ENCODE data around the gene FCGR1A. TPM values are rescaled to one million over a fixed set of nuclear protein-coding genes. Genes with fewer than 3 reads are reported as not detected.
"Not testable (repeated sequence)": the region's sequence is repeated elsewhere in the genome, so short reads cannot be mapped to it uniquely, and the experiment has no call there.

FCGR1A gene
- total RNA-seq, 2 donors from 2014 or later = 5.6 to 11.2 TPM

DNA sequence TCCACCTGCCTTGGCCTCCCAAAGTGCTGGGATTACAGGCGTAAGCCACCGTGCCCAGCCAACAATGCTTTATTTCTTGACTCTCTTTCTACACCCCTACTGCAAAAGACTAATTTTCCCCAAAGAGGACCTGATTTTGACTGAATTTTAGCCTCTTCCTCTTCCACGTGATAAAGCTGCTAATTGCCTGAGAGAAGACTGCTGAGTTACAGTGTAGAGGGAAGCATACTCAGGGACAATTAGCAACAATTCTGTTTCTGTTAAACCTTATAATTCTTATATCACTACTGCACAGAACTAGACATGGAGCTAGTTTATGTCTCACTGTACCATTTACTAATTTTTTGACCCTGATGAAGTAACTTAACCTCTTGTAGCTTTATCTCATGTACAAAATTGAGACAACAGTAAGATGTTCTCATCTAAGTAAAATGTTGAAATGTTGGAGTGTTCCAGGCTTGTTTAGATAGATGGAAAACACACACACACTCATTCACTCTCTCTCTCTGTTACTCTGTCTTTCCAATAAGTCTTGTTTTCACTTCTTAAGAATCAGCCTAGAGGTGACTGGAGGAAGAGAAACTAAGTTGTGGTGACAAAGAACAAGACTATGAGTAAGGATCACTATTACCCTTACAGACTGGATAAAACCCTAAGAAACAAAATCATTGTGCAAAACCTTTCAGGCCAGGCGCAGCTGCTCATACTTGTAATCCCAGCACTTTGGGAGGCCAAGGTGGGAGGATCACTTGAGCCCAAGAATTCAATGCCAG is 10.7 kb upstream of the FCGR1A start:
- intact Hi-C loops (cut with DNase I); DNase-seq (ENCODE audit: low spot score): not testable (repeated sequence)

DNA sequence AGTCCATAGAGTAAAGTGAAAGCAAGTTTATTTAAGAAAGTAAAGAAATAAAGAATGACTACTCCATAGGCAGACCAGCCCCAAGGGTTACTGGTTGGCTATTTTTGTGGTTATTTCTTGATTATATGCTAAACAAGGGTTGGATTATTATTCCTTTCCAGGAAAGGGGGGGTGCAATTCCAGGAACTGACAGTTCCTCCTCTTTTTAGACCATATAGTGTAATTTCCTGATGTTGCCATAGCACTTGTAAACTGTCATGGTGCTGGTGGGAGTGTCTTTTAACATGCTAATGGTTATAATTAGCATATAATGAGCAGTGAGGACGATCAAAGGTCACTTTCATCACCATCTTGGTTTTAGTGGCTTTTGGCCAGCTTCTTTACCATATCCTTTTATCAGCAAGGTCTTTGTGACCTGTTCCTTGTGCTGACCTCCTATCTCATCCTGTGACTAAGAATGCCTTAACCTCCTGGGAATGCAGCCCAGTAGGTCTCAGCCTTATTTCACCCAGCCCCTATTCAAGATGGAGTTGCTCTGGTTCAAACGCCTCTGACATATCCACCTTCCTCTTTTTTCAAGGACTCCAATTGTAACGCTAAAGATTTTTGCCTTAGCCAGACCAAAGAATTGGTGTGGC is 6.9 kb upstream of the FCGR1A start:
- intact Hi-C loops (cut with DNase I); DNase-seq (ENCODE audit: low spot score): not testable (repeated sequence)

DNA sequence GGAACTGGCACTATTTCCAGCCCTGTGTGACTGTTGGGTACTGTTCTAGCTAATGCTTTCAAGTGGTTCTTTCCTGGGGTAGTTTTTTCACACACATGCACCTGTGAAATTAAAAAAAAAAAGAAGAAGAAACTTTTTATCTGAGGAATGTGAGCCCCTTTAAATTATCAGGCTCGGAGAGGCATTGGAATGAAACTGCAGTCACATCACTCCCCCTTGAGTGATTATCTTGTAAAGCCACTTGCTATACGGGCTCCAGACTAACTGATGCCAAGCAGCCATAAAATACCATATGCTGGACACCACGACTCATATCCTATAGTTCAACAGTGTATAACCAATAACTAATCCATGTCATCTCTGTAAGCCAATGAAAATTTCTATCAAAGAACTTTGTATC is 5.4 kb upstream of the FCGR1A start:
- DNase-seq (ENCODE audit: low spot score); intact Hi-C loops (cut with DNase I): not testable (repeated sequence)

- DNase-seq (ENCODE audit: low spot score); intact Hi-C loops (cut with DNase I): not testable (repeated sequence)
Measured at GRCh38 chr1:149778313-149778712, 4.2 kb upstream of the FCGR1A start.

DNA sequence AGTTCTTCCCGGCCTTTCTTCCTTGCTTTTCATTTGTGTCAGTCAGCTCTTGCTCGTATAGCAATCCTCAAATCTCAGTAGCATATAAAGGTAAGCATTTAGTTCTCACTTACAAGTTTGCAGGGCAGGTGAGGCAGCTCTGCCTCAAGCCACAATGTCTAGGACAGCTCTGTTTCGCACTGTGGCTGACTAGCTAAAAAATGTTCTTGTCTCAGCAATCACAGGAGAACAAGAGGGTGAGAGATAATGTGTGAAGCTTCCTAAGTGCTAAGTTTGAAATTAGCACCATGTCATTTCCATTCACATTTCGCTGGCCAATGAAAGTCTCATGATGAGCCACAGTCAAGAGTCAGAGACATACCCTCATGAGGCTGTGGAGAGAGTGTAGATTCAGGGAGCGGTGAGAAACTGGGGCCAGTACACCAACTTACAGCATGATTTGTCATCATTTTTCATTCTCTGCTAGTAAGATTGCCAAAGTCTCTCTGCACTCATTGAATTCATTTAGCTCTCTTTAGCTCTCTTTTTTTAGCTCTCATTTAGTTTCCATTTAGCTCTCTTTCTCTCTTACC is 995 bp upstream of the FCGR1A start:
- DNase-seq (ENCODE audit: low spot score); intact Hi-C loops (cut with DNase I): not testable (repeated sequence)

DNA sequence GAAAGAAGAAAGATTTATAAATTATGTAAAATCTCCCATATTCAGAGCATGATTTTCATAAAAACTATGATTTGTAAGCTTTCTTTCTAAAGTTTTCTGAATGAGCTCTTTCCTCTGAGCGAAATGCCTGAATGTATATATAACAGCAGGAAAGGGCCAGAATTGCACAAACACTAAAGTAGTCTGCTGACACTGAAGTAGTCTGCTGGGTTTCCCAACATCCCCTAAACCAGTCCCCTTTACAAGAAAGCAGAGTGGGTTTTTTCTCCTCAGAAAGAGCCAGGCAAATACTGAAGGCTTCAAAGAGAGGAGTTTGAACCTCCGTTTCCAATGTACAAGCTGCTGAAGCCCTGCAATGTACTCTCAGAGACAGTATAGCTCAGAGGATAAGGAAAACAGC is 795 bp downstream of the FCGR1A start:
- DNase-seq (ENCODE audit: low spot score); intact Hi-C loops (cut with DNase I): not testable (repeated sequence)

DNA sequence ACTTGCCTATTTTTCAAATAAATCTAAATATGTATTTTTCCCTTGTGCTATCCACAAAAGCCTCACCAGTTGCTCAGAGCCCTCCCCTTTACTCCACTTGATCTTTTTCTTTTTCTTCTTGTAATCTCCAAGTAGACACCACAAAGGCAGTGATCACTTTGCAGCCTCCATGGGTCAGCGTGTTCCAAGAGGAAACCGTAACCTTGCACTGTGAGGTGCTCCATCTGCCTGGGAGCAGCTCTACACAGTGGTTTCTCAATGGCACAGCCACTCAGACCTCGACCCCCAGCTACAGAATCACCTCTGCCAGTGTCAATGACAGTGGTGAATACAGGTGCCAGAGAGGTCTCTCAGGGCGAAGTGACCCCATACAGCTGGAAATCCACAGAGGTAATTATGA is 1.4 kb downstream of the FCGR1A start:
- DNase-seq (ENCODE audit: low spot score); intact Hi-C loops (cut with DNase I): not testable (repeated sequence)

GRCh38 chr1:149787688-149788451 is 5.4 kb downstream of the FCGR1A start:
- intact Hi-C loops (cut with DNase I); DNase-seq (ENCODE audit: low spot score): not testable (repeated sequence)

- intact Hi-C loops (cut with DNase I) = not testable (repeated sequence)
- DNase-seq (ENCODE audit: low spot score) = peak; percentile 84
Measured at GRCh38 chr1:149792502-149792901, 10.0 kb downstream of the FCGR1A start.

GRCh38 chr1:149792912-149793515 is 10.5 kb downstream of the FCGR1A start:
- DNase-seq (ENCODE audit: low spot score) = peak; percentile 93
- intact Hi-C loops (cut with DNase I) = not testable (repeated sequence)

DNA sequence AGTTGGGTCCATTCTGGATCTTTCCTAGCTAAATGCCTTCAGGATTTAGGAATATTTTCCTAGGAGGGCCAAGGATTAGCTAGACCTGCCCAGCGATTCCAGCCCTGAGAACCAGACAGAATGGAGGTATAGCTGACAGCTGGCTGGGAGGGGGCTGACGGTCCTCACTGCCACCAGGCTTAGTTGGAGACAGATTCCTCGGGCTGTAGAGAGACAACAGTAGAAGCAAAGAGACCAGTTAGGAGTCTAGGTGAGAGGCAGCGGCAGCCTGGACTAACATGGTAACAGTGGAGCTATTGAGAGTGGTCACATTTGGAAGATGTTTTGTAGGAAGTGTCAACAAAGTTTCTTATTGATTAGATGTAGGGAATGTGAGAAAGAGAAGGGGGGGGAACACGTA is 11.4 kb downstream of the FCGR1A start:
- intact Hi-C loops (cut with DNase I); DNase-seq (ENCODE audit: low spot score): not testable (repeated sequence)

- DNase-seq (ENCODE audit: low spot score); intact Hi-C loops (cut with DNase I): not testable (repeated sequence)
Measured at GRCh38 chr1:149801628-149802027, 19.1 kb downstream of the FCGR1A start.

- intact Hi-C loops (cut with DNase I); DNase-seq (ENCODE audit: low spot score): not testable (repeated sequence)
Measured at GRCh38 chr1:149804417-149805080, 22.1 kb downstream of the FCGR1A start.

GRCh38 chr1:149810697-149811405 is 28.4 kb downstream of the FCGR1A start:
- DNase-seq (ENCODE audit: low spot score); intact Hi-C loops (cut with DNase I): not testable (repeated sequence)

GRCh38 chr1:149811514-149811889 is 29.0 kb downstream of the FCGR1A start:
- DNase-seq (ENCODE audit: low spot score); intact Hi-C loops (cut with DNase I): not testable (repeated sequence)

GRCh38 chr1:149811890-149812829 is 29.7 kb downstream of the FCGR1A start:
- peak; percentile 86 for DNase-seq (ENCODE audit: low spot score)
- intact Hi-C loops (cut with DNase I) = not testable (repeated sequence)
